Neural progenitor cell (in vitro differentiated cells): ENCODE results near the gene CHPF. TPM values are rescaled to one million over a fixed set of nuclear protein-coding genes. Genes with fewer than 3 reads are reported as not detected.

ENCODE experiments used
- DNase-seq: peaks from one replicate; pipeline ENCODE4 v3.0.0-alpha.2; 2016; ENCODE audit warnings: low spot score
- H2AFZ ChIP-seq: fragments of 200-600 bp; sonication (generic); replicated peaks from 2 replicates; pipeline ENCODE4 v1.6.1; 2016; ENCODE audit warnings: antibody characterized with exemption
- H3F3A ChIP-seq: fragments of 200-600 bp; sonication (generic); 2 replicates; pipeline ENCODE4 v1.6.1; 2016; ENCODE audit warnings: antibody characterized with exemption, low read depth
- H3K27ac ChIP-seq: fragments of 200-600 bp; sonication (generic); 2 replicates; pipeline ENCODE4 v1.5.1; 2016; ENCODE audit warnings: mild to moderate bottlenecking
- H3K27me3 ChIP-seq: fragments of 200-600 bp; sonication (generic); 2 replicates; pipeline ENCODE4 v1.6.1; 2016; ENCODE audit warnings: mild to moderate bottlenecking, moderate library complexity
- H3K36me3 ChIP-seq: fragments of 200-600 bp; sonication (generic); 2 replicates; pipeline ENCODE4 v1.5.1; 2016
- H3K4me1 ChIP-seq: fragments of 200-600 bp; sonication (generic); 2 replicates; pipeline ENCODE4 v1.6.1; 2016; ENCODE audit warnings: mixed run types
- H3K4me2 ChIP-seq: fragments of 200-600 bp; sonication (generic); 2 replicates; pipeline ENCODE4 v1.6.1; 2016
- H3K4me3 ChIP-seq: fragments of 200-600 bp; sonication (generic); 2 replicates; pipeline ENCODE4 v1.5.1; 2016
- H3K79me2 ChIP-seq: fragments of 200-600 bp; sonication (generic); 2 replicates; pipeline ENCODE4 v1.6.1; 2016; ENCODE audit warnings: low read depth
- H3K9ac ChIP-seq: fragments of 200-600 bp; sonication (generic); 2 replicates; pipeline ENCODE4 v1.6.1; 2016
- H3K9me3 ChIP-seq: fragments of 200-600 bp; sonication (generic); 2 replicates; pipeline ENCODE4 v1.5.1; 2016; ENCODE audit warnings: low read depth
- H4K20me1 ChIP-seq: fragments of 200-600 bp; sonication (generic); 2 replicates; pipeline ENCODE4 v1.6.1; 2016; ENCODE audit warnings: low read depth
- H3K27ac Mint-ChIP-seq: 3 replicates; pipeline ENCODE4 v1.8.0; 2021; ENCODE audit warnings: mixed read lengths
- H3K27me3 Mint-ChIP-seq: 2 replicates; pipeline ENCODE4 v1.8.0; 2022; ENCODE audit warnings: low read depth, mild to moderate bottlenecking, inconsistent platforms, moderate library complexity, mixed read lengths; ENCODE audit not compliant: insufficient read depth
- H3K36me3 Mint-ChIP-seq: 3 replicates; pipeline ENCODE4 v1.8.0; 2021; ENCODE audit warnings: mixed read lengths
- H3K4me1 Mint-ChIP-seq: 3 replicates; pipeline ENCODE4 v1.8.0; 2021; ENCODE audit warnings: mixed read lengths
- H3K4me3 Mint-ChIP-seq: 3 replicates; pipeline ENCODE4 v1.8.0; 2021; ENCODE audit warnings: mild to moderate bottlenecking, moderate library complexity, mixed read lengths
- H3K9me3 Mint-ChIP-seq: 3 replicates; pipeline ENCODE4 v1.8.0; 2020; ENCODE audit warnings: mixed read lengths
- CTCF ChIP-seq: fragments of 200-600 bp; sonication (generic); IDR thresholded peaks from 2 replicates; pipeline ENCODE4 v1.5.1; 2017; ENCODE audit warnings: antibody characterized with exemption, mild to moderate bottlenecking
- EZH2 ChIP-seq: fragments of 200-600 bp; sonication (generic); IDR thresholded peaks from 2 replicates; pipeline ENCODE4 v1.6.1; 2017; ENCODE audit warnings: antibody characterized with exemption, mild to moderate bottlenecking, moderate library complexity
- EZH2phosphoT487 ChIP-seq: fragments of 200-600 bp; sonication (generic); IDR thresholded peaks from 2 replicates; pipeline ENCODE4 v1.6.1; 2017; ENCODE audit warnings: antibody characterized with exemption
- total RNA-seq: library from RNA; depleted of rRNA; stranded (reverse); fragments of >200 nt; gene quantifications from 2 replicates; pipeline ENCODE4 v1.2.3, GENCODE V29; 2015; ENCODE audit warnings: low replicate concordance

CHPF gene
- total RNA-seq, 1 donor from 2014 or later = 6.7 TPM

GRCh38 chr2:219520079-219520478 is 23.5 kb downstream of the CHPF start:
- no peaks in the 10 kb centered on the region for H3K36me3 ChIP-seq
- DNase-seq = no peak
- H3K79me2 ChIP-seq = no peaks in the 10 kb centered on the region
- H3K36me3 Mint-ChIP-seq = no peaks in the 10 kb centered on the region
- H3K9me3 Mint-ChIP-seq = no peaks in the 10 kb centered on the region
- H3K27ac Mint-ChIP-seq = peak overlapping the region; percentile 40
- H3K4me2 ChIP-seq = peak overlapping the region; percentile 18
- H3K4me1 ChIP-seq = peaks cover 43% of the 10 kb centered on the region
- peaks cover 39% of the 10 kb centered on the region for H3K27me3 Mint-ChIP-seq
- H4K20me1 ChIP-seq = no peaks in the 10 kb centered on the region
- H3K27me3 ChIP-seq = peaks cover 45% of the 10 kb centered on the region
- H3K4me3 Mint-ChIP-seq = no peak overlapping the region
- TF ChIP-seq EZH2 (no peak), EZH2phosphoT487 (no peak), CTCF (no peak)
- H3F3A ChIP-seq = peaks cover 37% of the 10 kb centered on the region
- H3K9me3 ChIP-seq = no peaks in the 10 kb centered on the region
- H3K4me3 ChIP-seq = no peak overlapping the region
- H3K27ac ChIP-seq = no peak overlapping the region
- no peak overlapping the region for H2AFZ ChIP-seq
- peaks cover 62% of the 10 kb centered on the region for H3K4me1 Mint-ChIP-seq
- H3K9ac ChIP-seq = no peak overlapping the region

GRCh38 chr2:219519526-219519916 is 24.1 kb downstream of the CHPF start:
- Histone ChIP-seq H3K27ac (no peak overlapping the region), H3K4me2 (no peak overlapping the region), H3F3A (peaks cover 31% of the 10 kb centered on the region), H3K4me1 (peaks cover 41% of the 10 kb centered on the region), H4K20me1 (no peaks in the 10 kb centered on the region), H3K36me3 (no peaks in the 10 kb centered on the region), H3K9ac (no peak overlapping the region), H3K27me3 (peaks cover 51% of the 10 kb centered on the region), H3K9me3 (no peaks in the 10 kb centered on the region), H3K4me3 (no peak overlapping the region), H2AFZ (no peak overlapping the region), H3K79me2 (no peaks in the 10 kb centered on the region)
- Mint-ChIP-seq H3K4me3 (peak overlapping the region; percentile 42), H3K9me3 (no peaks in the 10 kb centered on the region), H3K27ac (peak overlapping the region; percentile 13), H3K4me1 (peaks cover 61% of the 10 kb centered on the region), H3K27me3 (peaks cover 39% of the 10 kb centered on the region), H3K36me3 (no peaks in the 10 kb centered on the region)
- no peak for DNase-seq
- TF ChIP-seq EZH2phosphoT487 = no peak
- TF ChIP-seq EZH2 = no peak
- TF ChIP-seq CTCF = no peak

DNA sequence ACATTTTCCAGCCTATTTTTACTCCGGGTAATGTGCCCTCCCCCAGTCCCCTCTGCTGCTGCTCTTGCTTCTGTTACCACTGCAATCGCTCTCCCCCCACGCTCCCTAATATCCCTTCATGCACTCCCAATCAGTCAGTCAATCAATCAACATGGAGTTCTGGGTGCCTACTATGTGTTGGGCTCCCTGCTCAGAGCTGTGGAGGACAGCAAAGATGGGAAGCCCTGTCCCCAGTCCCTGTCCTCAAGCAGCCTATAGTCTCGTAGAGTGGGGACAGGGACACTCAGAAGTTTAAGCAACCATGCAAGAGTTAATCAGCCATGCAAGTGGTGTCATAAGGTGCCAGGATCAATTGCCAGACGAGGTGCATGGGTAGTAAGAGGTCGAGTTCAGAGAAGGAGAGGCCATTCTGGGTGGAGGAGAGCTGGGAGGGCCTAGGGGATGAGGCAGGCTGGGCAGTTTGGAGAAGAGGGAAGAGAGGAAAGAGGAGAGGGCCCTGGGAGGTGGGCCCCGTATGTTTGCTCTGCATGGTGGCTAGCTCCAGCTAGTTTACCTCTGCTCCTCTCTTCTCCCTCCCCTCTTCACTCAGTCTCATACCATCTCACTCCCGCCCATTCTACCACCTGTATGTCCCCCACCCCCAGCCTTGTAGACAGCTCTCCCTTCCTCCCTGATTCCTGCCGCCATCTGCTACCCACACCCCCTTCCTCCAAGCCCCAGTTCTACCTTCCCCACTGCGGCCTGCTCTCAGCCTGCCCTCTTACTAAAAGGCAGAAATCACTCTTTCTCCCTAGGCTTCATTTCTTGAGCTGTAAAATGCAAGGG is 25.4 kb downstream of the CHPF start:
- no peak overlapping the region for H3K27ac Mint-ChIP-seq
- H3K4me3 Mint-ChIP-seq = peak overlapping the region; percentile 27
- H3K36me3 Mint-ChIP-seq = no peaks in the 10 kb centered on the region
- Histone ChIP-seq H3K4me3 (no peak overlapping the region), H3K4me1 (peaks cover 49% of the 10 kb centered on the region), H3K4me2 (no peak overlapping the region), H3K27me3 (peaks cover 51% of the 10 kb centered on the region), H3K27ac (no peak overlapping the region), H3K9me3 (no peaks in the 10 kb centered on the region), H3K79me2 (no peaks in the 10 kb centered on the region), H4K20me1 (no peaks in the 10 kb centered on the region), H3K9ac (no peak overlapping the region), H2AFZ (no peak overlapping the region), H3F3A (peaks cover 25% of the 10 kb centered on the region), H3K36me3 (no peaks in the 10 kb centered on the region)
- TF ChIP-seq CTCF (no peak), EZH2phosphoT487 (no peak), EZH2 (no peak)
- no peak for DNase-seq
- H3K27me3 Mint-ChIP-seq = peaks cover 42% of the 10 kb centered on the region
- H3K4me1 Mint-ChIP-seq = peaks cover 63% of the 10 kb centered on the region
- H3K9me3 Mint-ChIP-seq = no peaks in the 10 kb centered on the region
